Placental epithelial cell (primary cell): ENCODE data around the gene ADIPOQ. TPM values are rescaled to one million over a fixed set of nuclear protein-coding genes. Genes with fewer than 3 reads are reported as not detected.

Experiments used
- total RNA-seq: library from RNA; depleted of rRNA; stranded (reverse); fragments of >200 nt; gene quantifications from 2 replicates; pipeline ENCODE4 v1.2.3, GENCODE V29; 2012

Gene ADIPOQ
- total RNA-seq: not detected in 2 replicates

GRCh38 chr3:186842426-186843038 is at the start of gene ADIPOQ:
Gene ADIPOQ, plus strand, starts transcription at chr3:186842710. Its CDS starts 10,349 bp downstream, at chr3:186853059.

DNA sequence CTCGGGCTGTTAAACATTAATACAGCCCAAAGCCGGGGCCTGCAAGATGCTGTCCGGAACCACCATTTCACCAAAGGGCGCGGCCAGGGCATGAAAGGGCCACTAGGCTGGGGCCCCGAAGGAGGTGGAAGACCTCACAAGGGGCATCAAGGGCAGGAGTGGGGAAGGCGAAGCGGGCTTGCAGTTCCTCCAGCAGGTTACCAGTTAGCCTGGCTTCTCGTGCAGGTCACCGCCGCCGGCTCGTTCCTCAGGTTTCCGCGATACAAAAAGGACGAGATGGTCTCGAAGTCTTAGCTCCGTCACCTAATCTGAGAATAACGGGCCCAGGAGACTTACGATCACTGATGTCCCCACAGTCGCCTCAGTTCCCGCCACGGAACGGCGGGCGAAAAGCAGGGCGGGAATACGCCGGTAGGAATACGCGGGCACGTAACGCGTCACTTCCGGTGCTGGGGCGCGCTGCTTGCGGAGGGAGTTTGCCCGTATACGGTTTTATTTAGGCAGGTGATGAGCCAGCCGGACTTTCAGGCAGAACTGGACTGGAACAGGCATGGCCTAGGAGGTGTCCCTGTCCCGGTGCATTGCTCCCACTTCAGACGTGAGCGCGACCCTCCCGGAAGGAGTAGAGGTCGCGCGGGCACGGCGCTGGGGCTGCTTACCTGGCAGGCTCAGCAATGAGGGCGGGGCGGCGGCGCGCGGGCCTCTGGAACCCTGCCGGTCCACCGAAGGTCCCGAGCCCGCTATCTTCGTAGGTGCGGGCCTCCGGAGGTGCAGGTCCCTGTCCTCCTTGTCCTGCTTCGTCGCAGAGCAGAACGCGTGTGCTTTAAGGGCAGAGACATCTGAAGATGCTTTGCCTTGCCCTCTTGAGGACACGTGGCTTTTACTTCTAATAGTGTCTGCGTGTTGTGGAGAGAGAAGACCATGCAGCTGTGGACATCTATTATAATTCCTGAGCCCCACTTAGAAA is 36.1 kb upstream of the ADIPOQ start, which contains the start of gene RFC4:
RFC4 (minus strand) TSS at position 394 of the 967 bp plus-strand sequence. CDS start 1,769 bp downstream, outside the sequence.

Other genes starting within 250 kb of the ADIPOQ start
- gene AHSG, start 229.7 kb upstream of the ADIPOQ start, total RNA-seq: not detected in 2 replicates
- gene FETUB, start 202.3 kb upstream of the ADIPOQ start, total RNA-seq: 0.22 TPM in 1 of 2 replicates, not detected in the other
- gene HRG, start 176.7 kb upstream of the ADIPOQ start, total RNA-seq: not detected in 2 replicates
- not detected in 2 replicates for gene KNG1, start 125.4 kb upstream of the ADIPOQ start, total RNA-seq
- gene EIF4A2, start 59.1 kb upstream of the ADIPOQ start, total RNA-seq: 463 and 688 TPM in 2 replicates
- 15.7 and 17.0 TPM in 2 replicates for gene RFC4, start 36.2 kb upstream of the ADIPOQ start, total RNA-seq
- gene ST6GAL1, start 87.8 kb downstream of the ADIPOQ start, total RNA-seq: 0.33 and 1.6 TPM in 2 replicates